Fibroblast of peridontal ligament (primary cell): ENCODE data around the gene CBX8.
A peak's percentile ranks its signal among the peaks of the same experiment; 100 is the strongest.

Source experiments
- DNase-seq: peaks from one replicate; pipeline ENCODE4 v3.0.0-alpha.2; 2010; ENCODE audit errors: extremely low read depth

The CBX8 gene

DNA sequence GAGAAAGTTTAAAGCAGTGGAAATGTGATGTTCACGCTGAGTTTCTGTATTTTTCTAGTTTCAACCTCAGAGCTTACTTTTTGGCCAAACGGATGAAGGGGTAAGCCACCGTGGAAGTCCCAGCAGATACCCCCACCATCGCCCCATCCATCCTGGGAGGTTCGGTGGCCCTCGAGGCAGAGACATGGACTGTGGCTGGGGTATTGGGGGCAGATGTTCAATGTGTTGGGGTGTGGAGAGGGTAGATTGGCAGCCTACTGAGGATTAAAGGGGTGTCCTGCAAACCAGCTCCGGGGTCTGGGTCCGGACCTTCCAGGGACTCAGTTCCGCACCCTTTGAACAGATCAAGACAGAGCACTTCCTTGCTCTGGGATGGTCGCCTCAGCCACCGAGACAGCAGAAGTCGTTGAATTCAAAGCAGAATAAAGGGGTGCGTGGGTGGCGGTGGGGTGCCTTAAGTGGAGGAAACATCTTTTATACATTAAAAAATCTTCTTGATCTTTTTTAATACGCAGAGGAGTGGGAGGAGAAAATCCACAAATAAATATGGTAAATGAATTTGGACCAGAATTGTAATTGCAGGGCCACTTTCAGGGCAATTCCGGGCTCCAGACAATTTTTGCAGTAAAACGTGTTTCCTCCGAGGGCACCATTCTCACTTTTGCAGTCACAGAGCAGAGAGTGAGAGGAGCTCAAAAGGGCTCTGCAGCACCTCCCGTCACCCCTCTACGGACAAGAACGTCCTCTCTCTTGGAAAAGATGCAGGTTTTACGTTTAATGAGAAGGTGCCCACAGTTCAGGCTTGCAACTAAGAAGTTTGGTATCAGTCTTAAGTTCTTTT lies 8.2 kb upstream of the CBX8 start:
- DNase-seq: no peak

DNA sequence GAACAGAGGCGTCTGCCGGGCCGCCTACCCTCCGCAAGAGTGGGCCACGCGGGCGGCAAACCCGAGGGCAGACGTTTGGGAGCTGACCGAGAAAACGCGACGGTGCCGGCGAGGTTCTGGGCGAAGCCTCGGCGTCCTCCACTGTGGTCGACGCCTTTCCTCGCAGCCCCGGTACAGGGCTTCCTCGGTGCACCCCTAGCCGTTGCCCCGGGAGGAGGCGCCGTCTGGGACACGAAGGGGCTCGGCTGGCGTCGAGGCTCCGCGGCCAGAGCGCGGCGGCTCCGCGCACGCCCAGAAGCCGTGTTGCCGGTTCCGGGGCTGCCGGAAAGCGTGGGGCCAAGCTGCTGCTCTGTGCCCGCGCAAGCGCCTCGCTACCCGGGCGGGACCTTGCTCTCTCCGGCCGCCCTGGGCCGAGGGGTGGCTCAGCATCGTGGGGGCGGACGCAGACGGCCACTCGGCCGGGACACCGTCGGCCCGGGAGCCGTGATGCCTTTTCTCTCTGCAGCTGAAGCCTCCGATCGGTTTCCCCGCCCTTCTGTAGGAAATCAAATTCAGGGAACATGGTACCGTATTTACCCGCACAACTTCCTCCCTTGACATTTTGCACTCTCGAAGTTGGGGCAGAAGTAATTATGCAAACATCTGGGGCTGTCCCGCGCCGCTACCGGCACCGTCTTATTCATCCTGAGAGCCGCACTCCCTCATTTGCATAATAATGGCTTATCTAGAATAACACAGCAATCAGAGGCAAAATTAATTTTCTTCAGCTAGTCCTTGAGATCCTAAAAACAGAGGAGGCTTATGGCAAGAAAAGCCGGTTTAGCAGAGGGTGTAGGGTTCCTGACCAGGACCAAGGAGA lies 7.3 kb upstream of the CBX8 start:
- DNase-seq: no peak

- DNase-seq: no peak
Observed at GRCh38 chr17:79803421-79803996, 6.6 kb upstream of the CBX8 start.

DNA sequence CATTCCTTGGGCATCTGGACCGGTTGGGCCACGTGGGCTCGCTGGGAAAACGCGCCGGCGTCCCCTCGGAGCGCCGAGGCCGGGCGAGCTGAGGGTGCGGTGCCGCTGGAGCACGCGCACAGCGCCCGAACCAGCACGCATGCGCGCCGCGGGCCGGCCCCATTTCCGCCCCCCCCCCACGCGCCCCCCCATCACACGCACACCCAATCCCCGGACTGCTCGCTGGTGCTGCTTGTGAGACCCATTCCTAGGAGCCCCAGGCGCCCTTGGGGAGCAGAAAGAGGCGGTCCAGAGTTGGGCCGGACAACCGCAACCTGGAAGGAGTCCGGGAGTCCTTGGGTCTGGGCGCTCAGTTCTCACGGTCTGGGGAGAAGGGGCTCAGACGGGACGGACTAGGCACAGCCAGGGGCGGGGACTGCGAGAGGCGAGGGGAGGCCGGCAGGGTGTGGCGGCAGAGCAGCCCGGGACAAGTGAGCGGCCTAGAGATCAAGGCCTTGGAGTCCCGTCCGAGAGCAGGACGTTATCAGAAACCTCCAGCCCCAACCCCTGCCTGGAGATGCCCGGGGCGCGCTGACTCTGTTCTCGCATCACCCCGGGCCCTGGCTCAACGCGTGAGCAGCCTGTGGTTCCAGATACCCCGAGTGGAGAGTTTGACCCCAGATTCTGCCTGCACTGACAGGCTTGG lies 6.0 kb upstream of the CBX8 start:
- no peak for DNase-seq

GRCh38 chr17:79802039-79802735 lies 5.3 kb upstream of the CBX8 start:
- DNase-seq: no peak

DNA sequence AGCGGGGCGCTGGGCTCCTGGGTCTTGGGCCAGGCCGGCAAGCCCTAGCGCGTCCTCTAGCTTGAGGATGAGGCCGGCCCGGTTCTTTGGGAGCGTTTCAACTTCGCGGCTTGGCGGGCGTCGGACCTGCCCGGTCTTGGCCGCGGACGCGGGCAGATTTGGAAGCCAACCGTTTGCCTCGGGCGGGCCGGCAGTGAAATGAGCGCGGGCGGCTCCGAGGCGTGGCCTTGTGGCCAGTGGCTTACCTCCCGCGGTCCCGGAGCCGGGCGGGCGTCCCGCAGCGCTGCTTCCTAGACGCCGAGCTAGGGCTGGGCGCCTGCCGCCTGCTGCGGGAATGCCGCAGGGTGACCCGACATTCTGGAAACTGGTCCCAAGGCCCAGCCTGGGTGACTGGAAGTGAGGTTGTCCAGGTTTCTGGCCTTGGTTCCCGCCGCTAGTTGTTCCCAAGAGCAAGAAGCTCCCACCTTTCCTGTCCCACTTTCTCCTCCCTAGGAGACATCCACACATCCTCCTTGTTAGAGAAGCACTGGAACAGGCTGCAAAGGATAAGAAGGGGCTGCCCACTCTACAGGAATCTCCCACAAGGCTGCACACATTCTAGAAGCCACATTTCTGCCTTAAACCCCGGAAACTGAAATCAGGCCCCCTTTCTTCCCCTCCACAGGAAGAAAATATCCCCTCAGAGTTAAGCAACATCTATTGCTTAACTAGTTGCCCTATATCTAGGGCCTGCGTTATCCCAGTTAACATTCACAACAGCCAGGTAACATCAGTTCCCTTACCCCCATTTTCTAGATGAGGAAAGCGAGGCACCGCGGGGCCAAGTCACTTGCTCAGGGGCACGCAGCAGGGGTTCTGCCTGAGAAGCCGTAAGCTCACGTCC lies 4.5 kb upstream of the CBX8 start:
- no peak for DNase-seq

- peak; percentile 52 for DNase-seq
Observed at GRCh38 chr17:79800325-79801155, 3.7 kb upstream of the CBX8 start.

GRCh38 chr17:79799538-79800324 lies 2.9 kb upstream of the CBX8 start:
- DNase-seq: no peak

DNA sequence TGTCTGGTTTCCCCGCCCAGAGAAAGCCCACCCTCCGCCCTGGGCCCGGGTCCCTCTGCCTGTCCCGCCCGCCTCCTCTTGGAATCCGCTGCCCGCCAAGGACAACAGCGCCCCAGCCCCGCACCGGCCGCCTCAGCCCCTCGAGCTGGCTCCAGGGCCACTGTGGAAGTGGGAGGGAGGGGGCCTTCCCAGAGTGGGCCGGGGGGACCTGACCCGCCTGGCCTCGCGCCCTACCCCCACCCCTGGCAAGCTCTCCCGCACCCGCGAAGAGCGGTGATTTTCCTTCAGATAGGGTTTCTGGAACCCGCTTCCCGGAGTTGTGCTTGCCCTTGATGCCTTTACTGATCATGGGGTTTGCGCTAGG lies 2.3 kb upstream of the CBX8 start:
- DNase-seq: no peak

DNA sequence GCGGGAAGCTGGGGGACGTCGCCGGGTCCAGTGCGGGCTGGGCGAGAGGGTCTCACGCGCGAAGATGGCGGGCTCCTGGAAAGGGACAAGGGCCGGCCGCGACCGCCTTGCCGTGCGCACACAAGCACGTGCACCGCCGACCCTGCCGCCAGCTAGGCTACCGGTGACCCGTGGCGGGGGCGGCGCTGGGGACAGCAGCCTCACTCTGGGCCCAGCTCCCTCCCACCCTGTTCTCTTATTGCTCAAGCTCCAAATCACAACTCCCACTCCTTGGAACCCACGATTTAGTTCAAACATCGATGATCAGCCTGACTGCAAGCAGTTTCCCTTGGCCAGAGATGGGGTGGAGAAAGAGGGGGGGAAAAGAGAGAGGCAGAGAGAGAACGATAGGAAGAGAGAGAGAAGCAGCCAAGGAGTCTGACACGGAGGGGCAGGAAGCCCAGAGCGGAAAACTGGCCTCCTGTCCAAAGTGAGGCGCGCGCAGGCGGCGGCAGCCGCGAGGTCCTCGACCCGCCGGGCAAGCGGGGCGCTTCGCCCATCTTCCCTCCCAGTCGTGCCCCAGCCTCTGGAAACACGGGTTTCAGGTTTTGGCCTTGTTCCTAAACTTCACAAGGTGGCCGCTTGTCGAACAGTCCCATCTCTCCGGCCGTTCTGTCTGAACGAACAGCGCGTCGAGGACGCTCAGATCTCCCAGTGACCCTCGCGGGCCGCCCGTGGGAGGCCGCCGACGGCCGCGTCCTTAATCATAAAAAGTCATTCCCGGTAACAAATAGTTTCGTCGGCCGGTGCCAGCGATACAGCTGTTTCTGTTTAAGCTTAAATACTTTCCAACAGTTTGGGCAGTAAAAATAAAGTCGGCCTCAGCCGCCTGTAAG lies 1.7 kb upstream of the CBX8 start:
- peak; percentile 61 for DNase-seq

DNA sequence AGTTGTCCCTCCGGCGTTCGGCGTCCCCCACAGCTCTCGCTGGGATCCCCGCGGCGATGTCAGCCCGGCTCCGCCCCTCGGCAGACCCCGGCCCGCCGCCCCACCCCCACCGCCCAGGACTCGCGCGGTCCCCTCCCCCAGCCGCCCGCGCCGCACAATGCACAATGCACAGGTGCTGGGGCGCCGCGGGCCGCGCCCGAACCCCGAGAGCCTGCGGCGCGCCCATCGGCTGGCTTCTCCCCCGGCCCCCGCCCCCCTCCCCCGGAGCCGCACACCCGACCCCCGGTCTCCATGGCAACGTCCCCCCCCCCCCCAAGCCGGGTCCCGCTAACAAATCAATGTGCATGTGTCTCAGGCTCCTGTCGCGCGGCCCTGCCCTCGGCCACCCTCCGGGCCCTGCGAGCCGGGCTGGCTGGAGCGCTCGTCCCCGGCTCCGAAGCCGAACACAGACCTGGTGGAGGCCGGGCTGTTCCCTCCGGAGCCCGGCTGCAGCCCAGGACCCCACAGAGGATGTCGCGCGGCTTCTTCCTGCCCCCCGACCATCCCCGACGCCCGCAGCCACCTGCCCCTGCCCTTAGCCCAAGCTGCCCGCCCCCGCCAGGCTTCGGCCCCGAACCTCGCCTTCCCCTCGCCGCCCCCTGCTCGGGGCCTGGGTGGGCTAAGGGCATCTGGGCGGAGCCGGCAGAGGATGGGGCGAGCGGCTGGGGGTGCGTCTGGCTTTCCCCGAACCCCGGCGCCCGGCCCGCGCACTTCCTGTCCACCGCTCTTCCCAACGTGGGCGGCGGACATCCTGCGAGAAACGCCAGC lies 818 bp upstream of the CBX8 start:
- DNase-seq: no peak

DNA sequence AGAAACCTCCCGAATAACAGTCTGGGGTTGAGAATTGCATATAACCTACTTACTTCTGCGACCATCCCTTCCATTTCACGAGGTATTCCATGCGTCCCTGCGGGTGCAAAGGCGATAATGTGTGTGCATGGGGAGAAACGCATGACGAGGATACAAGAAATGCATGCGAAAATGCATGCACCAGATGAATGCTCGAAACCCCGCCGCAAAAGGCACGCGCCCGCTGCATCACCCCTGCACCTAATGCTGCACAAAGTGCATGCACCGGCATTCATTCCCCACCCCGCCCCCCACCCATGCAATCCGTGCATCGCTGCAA lies 474 bp downstream of the CBX8 start:
- DNase-seq: no peak

GRCh38 chr17:79795795-79796443 lies 958 bp downstream of the CBX8 start:
- no peak for DNase-seq

- no peak for DNase-seq
Observed at GRCh38 chr17:79794659-79795511, 2.0 kb downstream of the CBX8 start.

- no peak for DNase-seq
Observed at GRCh38 chr17:79793924-79794304, 3.0 kb downstream of the CBX8 start.
